ENCODE measurements around the gene USP24. TPM values are rescaled to one million over a fixed set of nuclear protein-coding genes. Genes with fewer than 3 reads are reported as not detected.

USP24 gene
- total RNA-seq, 1 experiment from 2014 or later = 54.6 TPM

GRCh38 chr1:55156093-55156492 lies 59.1 kb downstream of the USP24 start:
- no peak overlapping the region for H3K27ac ChIP-seq (ENCODE audit: low read depth, low read length, poor library complexity, severe bottlenecking)
- H3K27me3 ChIP-seq (replicated peaks; ENCODE audit: insufficient read depth, low read depth, low read length, poor library complexity) = no peaks in the 10 kb centered on the region
- intact Hi-C loops (cut with micrococcal nuclease; ENCODE audit: unreplicated experiment) = no loop called here
- no TSS peak for BruUV-seq (replicated peaks)
- TF ChIP-seq CTCF (conservative IDR thresholded peaks at IDR 0.05; ENCODE audit: low read depth, low read length) = no peak
- no peak for TF ChIP-seq EZH2 (IDR thresholded peaks at IDR 0.05; ENCODE audit: borderline replicate concordance, low read depth, low read length, poor library complexity, severe bottlenecking)
- H3K4me3 ChIP-seq (ENCODE audit: low read depth, low read length, poor library complexity, severe bottlenecking) = no peak overlapping the region
- H3K4me1 ChIP-seq (ENCODE audit: insufficient read depth, low read length, poor library complexity, severe bottlenecking) = no peaks in the 10 kb centered on the region
- peaks cover 54% of the 10 kb centered on the region for H3K36me3 ChIP-seq (ENCODE audit: insufficient read depth, low read length, poor library complexity, severe bottlenecking)
- H3K9me3 ChIP-seq (ENCODE audit: low read depth, low read length, poor library complexity, severe bottlenecking) = no peaks in the 10 kb centered on the region
- ChIA-PET POLR2A (ENCODE audit: low non-redundant PET) (no interaction called here), CTCF (no interaction called here)
- DNase-seq (ENCODE audit: low spot score) = no peak

- POLR2A ChIA-PET (ENCODE audit: low non-redundant PET) = no interaction called here
- TF ChIP-seq EZH2 (IDR thresholded peaks at IDR 0.05; ENCODE audit: borderline replicate concordance, low read depth, low read length, poor library complexity, severe bottlenecking) = no peak
- TF ChIP-seq CTCF (conservative IDR thresholded peaks at IDR 0.05; ENCODE audit: low read depth, low read length) = no peak
- intact Hi-C loops (cut with micrococcal nuclease; ENCODE audit: unreplicated experiment) = no loop called here
- Histone ChIP-seq H3K9me3 (ENCODE audit: low read depth, low read length, poor library complexity, severe bottlenecking) (no peaks in the 10 kb centered on the region), H3K27ac (ENCODE audit: low read depth, low read length, poor library complexity, severe bottlenecking) (no peak overlapping the region), H3K4me3 (ENCODE audit: low read depth, low read length, poor library complexity, severe bottlenecking) (no peak overlapping the region), H3K27me3 (replicated peaks; ENCODE audit: insufficient read depth, low read depth, low read length, poor library complexity) (no peaks in the 10 kb centered on the region), H3K4me1 (ENCODE audit: insufficient read depth, low read length, poor library complexity, severe bottlenecking) (no peaks in the 10 kb centered on the region), H3K36me3 (ENCODE audit: insufficient read depth, low read length, poor library complexity, severe bottlenecking) (peaks cover 53% of the 10 kb centered on the region)
- DNase-seq (ENCODE audit: low spot score) = peak; percentile 41
- CTCF ChIA-PET = no interaction called here
- no TSS peak for BruUV-seq (replicated peaks)
These were observed 59.6 kb downstream of the USP24 start for GRCh38 chr1:55155522-55155921.

GRCh38 chr1:55154616-55155015 lies 60.5 kb downstream of the USP24 start:
- DNase-seq (ENCODE audit: low spot score) = no peak
- H3K27ac ChIP-seq (ENCODE audit: low read depth, low read length, poor library complexity, severe bottlenecking) = no peak overlapping the region
- peaks cover 44% of the 10 kb centered on the region for H3K36me3 ChIP-seq (ENCODE audit: insufficient read depth, low read length, poor library complexity, severe bottlenecking)
- ChIA-PET POLR2A (ENCODE audit: low non-redundant PET) (no interaction called here), CTCF (no interaction called here)
- intact Hi-C loops (cut with micrococcal nuclease; ENCODE audit: unreplicated experiment) = no loop called here
- TF ChIP-seq EZH2 (IDR thresholded peaks at IDR 0.05; ENCODE audit: borderline replicate concordance, low read depth, low read length, poor library complexity, severe bottlenecking) (no peak), CTCF (conservative IDR thresholded peaks at IDR 0.05; ENCODE audit: low read depth, low read length) (no peak)
- H3K9me3 ChIP-seq (ENCODE audit: low read depth, low read length, poor library complexity, severe bottlenecking) = no peaks in the 10 kb centered on the region
- H3K4me1 ChIP-seq (ENCODE audit: insufficient read depth, low read length, poor library complexity, severe bottlenecking) = no peaks in the 10 kb centered on the region
- H3K4me3 ChIP-seq (ENCODE audit: low read depth, low read length, poor library complexity, severe bottlenecking) = no peak overlapping the region
- no TSS peak for BruUV-seq (replicated peaks)
- H3K27me3 ChIP-seq (replicated peaks; ENCODE audit: insufficient read depth, low read depth, low read length, poor library complexity) = no peaks in the 10 kb centered on the region
